Dendritic cell treated with granulocyte-macrophage colony-stimulating factor and Interleukin-4, amounts not matched to agents 40 ng/mL and 50 ng/mL, for 4 days (primary cell): ENCODE data around the gene HRH1.
"Not testable (repeated sequence)": the region's sequence is repeated elsewhere in the genome, so short reads cannot be mapped to it uniquely, and the experiment has no call there.

ENCODE experiments used
- H3K27ac Mint-ChIP-seq: one replicate; pipeline ENCODE4 v1.8.0; 2022; ENCODE audit warnings: mild to moderate bottlenecking, mixed read lengths
- H3K27me3 Mint-ChIP-seq: one replicate; pipeline ENCODE4 v1.8.0; 2022; ENCODE audit warnings: mild to moderate bottlenecking, mixed read lengths
- H3K36me3 Mint-ChIP-seq: one replicate; pipeline ENCODE4 v1.8.0; 2022; ENCODE audit warnings: low read depth, mixed read lengths
- H3K4me1 Mint-ChIP-seq: one replicate; pipeline ENCODE4 v1.8.0; 2022; ENCODE audit warnings: low read depth, mixed read lengths
- H3K4me3 Mint-ChIP-seq: one replicate; pipeline ENCODE4 v1.8.0; 2022; ENCODE audit warnings: mild to moderate bottlenecking, moderate library complexity, mixed read lengths
- H3K9me3 Mint-ChIP-seq: one replicate; pipeline ENCODE4 v1.8.0; 2022; ENCODE audit warnings: mixed read lengths
- intact Hi-C: fragments of 100-400 bp; cut with micrococcal nuclease; formaldehyde crosslinking; loops from one replicate; pipeline ENCODE4 v1.15.0; 2022

Gene HRH1

DNA sequence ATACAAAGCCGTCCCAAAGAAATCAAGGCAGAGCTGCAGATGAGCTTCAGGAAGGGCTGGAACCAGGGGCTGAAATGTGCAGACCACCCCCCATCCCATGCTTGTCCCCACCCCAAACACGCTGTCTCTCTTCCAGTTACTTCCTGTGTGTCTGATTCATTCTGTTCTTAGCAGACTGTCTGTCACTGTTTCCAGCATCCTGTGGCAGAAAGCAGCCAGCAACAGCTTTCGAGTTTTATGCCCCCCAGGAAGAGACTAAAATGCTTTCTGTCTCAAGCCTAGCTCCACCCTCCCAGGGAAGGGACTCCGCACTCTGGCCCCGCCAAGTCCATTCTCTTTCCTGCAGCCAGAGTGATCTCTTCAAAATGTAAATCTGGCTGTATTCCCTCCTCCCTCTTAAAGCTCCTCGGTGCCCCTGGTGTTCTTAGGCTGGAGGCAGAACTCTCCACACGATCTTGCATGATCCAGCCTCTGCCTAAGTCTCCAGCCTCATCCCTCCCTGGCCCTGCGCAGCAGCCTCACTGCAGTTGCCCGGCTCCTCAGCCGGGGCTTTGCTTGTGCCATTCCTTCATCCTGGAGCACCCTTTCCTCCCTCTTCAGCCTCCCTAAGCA, 41.5 kb downstream of the HRH1 start:
- intact Hi-C loops = no loop called here
- Mint-ChIP-seq H3K27ac (no peak overlapping the region), H3K27me3 (no peaks in the 10 kb centered on the region), H3K9me3 (no peaks in the 10 kb centered on the region), H3K36me3 (peaks cover 97% of the 10 kb centered on the region), H3K4me1 (peaks cover 66% of the 10 kb centered on the region), H3K4me3 (no peak overlapping the region)

DNA sequence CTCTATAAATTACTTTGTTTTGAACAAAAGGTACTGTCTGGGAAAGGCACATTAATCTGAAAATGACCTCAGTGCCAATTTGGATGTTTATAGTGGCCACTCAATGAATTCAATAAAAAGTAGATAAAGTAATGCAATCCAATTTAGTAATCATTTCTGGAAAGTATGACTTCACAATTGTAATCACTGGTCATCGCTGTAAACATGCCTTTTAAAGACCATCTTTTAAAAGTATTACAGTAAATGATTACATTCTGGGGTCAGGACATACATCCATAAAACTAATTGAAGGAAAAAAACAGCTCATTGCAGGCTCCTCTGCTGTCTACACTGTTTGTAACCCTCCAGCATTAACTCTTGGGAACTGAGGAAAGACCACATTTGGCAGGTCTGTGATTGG, 43.2 kb downstream of the HRH1 start:
- no peaks in the 10 kb centered on the region for H3K27me3 Mint-ChIP-seq
- H3K27ac Mint-ChIP-seq = no peak overlapping the region
- H3K9me3 Mint-ChIP-seq = no peaks in the 10 kb centered on the region
- intact Hi-C loops = no loop called here
- H3K4me3 Mint-ChIP-seq = no peak overlapping the region
- peaks cover 97% of the 10 kb centered on the region for H3K36me3 Mint-ChIP-seq
- peaks cover 75% of the 10 kb centered on the region for H3K4me1 Mint-ChIP-seq

DNA sequence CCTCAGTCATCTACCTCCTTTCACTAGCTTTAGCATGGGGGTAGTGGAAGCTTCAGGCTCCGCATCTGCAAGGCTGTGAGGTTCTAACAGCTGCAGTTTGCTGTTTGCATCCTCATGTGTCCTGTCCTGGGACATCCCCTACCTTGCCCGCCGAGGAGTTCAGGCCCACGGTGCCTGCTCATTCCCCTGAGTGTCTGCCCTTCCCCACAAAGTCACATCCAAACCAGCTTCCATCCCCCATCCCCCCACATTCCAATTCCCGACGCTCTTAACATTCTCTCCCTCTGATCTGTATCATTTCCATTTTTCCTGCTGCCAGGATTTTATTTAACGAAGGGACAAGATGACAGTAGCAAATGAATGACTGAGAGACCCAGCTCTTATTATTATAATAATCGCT, 43.8 kb downstream of the HRH1 start:
- intact Hi-C loops = no loop called here
- peaks cover 77% of the 10 kb centered on the region for H3K4me1 Mint-ChIP-seq

DNA sequence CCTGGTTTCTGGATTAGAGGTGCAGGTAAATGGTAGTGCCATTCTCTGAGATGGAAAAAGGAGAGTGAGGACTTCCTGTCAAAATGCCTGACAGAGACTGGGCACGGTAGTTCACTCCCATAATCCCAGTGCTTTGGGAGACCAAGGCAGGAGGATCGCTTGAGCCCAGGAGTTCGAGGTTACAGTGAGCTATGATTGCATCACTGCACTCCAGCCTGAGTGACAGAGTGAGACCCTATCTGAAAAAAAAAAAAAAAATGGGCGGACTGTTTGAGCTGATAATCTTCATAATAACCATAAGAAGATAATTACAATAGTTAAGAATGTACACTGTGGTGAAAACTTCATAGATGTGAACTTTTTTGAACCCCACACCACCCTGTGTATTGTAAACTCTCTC, 44.2 kb downstream of the HRH1 start:
- no peak overlapping the region for H3K4me3 Mint-ChIP-seq

More for the DNA sequence above, 43.8 kb downstream of the HRH1 start:
- no peaks in the 10 kb centered on the region for H3K27me3 Mint-ChIP-seq
- peaks cover 97% of the 10 kb centered on the region for H3K36me3 Mint-ChIP-seq
- no peak overlapping the region for H3K4me3 Mint-ChIP-seq
- no peak overlapping the region for H3K27ac Mint-ChIP-seq
- H3K9me3 Mint-ChIP-seq = no peaks in the 10 kb centered on the region

DNA sequence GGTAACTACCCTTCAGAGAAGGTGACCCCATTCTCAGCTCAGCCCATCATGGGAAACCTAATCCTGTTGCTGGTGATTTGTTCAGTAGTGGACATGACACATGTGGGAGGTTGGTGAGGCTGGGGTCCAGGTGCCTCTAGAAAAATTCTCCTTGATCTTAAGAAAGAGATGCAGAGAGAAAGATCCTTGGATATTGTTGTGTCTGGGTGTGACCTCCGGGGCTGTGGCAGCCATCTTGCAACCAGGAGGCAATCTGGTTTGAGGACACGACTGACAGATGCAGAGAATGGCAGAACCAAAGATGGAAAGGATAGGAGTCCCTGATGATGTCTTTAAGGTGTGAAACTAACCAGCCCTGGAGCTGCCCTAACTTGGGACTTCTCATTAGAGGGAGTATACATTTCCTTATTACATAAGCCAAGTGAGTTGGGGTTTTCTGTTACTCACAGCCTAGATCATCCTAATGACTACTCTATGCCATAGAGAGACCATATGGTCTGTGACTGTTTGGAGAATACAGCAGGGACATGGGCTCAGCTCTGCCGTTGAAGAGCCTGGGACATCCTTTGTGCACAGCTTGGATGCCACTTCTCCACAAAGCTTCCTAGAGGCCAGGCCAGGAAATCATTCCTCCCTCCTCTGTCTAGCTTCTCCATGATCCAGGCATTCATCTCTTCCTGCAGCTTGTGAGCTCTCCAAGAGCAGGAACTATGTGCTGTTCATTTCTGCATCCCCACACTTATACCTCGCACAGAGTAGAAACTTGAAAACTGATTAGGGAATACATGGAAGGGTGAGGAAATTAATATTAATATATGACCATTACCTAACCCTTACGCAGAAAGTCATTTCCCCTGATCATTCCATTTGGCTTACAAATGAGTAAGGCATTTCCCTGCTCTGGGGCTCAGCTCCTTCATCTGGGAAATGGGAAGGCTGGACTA, 45.9 kb downstream of the HRH1 start:
- H3K27ac Mint-ChIP-seq = no peak overlapping the region
- peaks cover 77% of the 10 kb centered on the region for H3K4me1 Mint-ChIP-seq
- H3K36me3 Mint-ChIP-seq = peaks cover 97% of the 10 kb centered on the region
- H3K4me3 Mint-ChIP-seq = no peak overlapping the region
- no peaks in the 10 kb centered on the region for H3K27me3 Mint-ChIP-seq
- no peaks in the 10 kb centered on the region for H3K9me3 Mint-ChIP-seq
- intact Hi-C loops = no loop called here

More for the DNA sequence above, 44.2 kb downstream of the HRH1 start:
- intact Hi-C loops = no loop called here
- Mint-ChIP-seq H3K9me3 (no peaks in the 10 kb centered on the region), H3K4me1 (peaks cover 75% of the 10 kb centered on the region), H3K27me3 (no peaks in the 10 kb centered on the region), H3K27ac (no peak overlapping the region), H3K36me3 (peaks cover 97% of the 10 kb centered on the region)

DNA sequence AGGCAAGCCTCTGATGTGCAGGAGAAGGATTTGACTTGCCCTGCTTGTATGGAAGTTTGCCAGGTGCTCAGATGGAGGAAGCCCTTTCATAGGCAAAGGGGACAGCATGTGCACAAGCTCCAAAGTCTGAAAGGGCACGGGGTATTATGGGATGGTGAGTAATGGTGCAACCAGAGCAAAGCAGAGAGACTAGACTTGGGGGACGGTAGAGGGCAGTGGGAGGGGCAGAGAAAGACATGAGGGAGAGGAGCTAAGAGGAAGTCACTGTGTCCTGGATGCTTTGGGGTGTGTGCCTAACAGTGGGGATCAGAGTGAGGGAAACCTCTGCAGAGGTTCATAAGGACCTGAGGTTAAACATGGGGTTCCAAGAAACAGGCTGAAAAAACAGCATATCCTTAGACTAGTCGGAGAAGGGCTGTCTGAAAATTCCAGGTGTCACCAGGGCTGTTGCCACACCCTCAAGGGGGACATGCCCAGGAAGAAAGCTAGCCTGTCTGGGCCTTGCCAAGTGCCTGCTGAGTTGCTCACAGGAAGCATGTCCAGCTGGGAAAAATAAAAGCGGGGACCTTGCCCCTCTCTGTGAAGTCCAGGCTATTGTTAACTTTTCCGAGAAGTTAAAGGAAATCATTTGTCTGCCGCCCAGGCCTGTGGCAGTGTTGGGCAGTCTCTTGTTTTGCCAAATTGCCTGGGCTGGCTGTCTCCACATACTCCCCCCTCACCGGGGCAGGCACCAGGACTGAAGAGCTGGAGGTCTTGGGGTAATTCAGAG, 47.1 kb downstream of the HRH1 start:
- H3K27me3 Mint-ChIP-seq = no peaks in the 10 kb centered on the region
- peak overlapping the region; percentile 16 for H3K27ac Mint-ChIP-seq
- intact Hi-C loops = no loop called here
- peaks cover 77% of the 10 kb centered on the region for H3K4me1 Mint-ChIP-seq
- no peak overlapping the region for H3K4me3 Mint-ChIP-seq
- H3K9me3 Mint-ChIP-seq = no peaks in the 10 kb centered on the region
- H3K36me3 Mint-ChIP-seq = peaks cover 97% of the 10 kb centered on the region

DNA sequence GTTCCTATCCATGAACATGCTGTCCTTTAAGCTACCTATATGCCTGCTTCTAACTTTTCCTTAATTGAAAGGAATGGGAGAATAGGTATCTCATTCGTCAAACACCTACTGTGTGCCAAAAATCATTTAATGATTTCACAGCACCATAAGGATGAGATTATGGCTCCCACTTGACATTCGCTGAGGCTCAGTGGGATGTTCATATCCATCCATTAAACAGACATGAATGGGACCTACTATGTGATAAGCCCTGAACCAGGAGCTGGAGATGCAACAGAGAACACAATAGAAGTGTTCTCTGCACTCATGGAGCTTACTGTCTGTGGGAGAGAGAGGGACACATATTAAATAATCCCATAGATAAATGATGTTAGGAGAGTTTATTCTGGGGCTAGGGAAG, 49.7 kb downstream of the HRH1 start:
- Mint-ChIP-seq H3K27ac (no peak overlapping the region), H3K4me1 (peaks cover 79% of the 10 kb centered on the region), H3K36me3 (peaks cover 97% of the 10 kb centered on the region), H3K9me3 (no peaks in the 10 kb centered on the region), H3K4me3 (no peak overlapping the region), H3K27me3 (no peaks in the 10 kb centered on the region)
- intact Hi-C loops = no loop called here

DNA sequence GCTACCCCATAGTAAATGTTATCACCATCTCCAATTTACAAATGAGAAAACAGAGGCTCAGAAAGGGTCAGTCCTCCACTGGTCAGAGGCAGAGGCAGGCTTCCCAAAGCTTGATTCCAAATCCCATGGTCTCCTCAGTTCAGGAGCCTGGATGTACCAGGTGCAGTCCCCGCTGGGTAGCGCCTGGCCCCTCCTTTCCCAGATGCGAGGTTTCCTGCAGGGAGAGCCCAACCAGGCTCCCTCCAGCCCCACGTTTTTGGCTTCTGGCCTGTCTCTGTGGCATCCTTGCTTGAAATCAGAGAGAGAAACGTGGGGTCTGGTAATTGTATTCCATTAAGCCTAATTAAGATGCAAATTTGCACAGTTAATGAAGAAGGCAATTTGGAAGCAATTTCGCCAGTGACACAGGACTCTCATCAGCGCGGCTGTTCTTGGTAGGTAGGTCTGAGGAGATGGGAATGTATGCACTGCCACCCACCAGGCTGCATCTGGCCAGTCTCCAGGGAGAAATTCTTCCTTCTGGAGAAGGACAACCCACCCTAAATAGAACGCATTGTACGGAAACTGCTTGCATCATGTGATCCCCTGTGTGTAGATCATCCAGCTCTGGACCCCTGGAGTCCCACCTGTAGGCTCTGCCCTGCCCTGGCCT, 50.5 kb downstream of the HRH1 start:
- intact Hi-C loops = no loop called here

DNA sequence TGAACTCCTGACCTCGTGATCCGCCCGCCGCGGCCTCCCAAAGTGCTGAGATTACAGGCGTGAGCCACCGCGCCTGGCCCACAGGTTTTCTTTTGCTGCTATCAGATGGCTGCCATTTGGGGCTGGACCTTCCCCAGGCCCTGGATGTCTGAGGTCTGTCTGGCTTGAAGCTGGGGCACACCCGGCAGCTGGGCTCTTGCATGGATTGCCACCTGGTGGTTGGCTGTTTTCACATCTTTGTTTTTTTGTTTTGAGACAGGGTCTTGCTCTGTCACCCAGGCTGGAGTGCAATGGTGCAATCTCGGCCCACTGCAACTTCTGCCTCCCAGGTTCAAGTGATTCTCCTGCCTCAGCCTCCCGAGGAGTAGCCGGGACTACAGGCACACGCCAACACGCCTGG, 51.6 kb downstream of the HRH1 start:
- peaks cover 82% of the 10 kb centered on the region for H3K4me1 Mint-ChIP-seq
- H3K4me3 Mint-ChIP-seq, H3K9me3 Mint-ChIP-seq, intact Hi-C loops, H3K27me3 Mint-ChIP-seq, H3K27ac Mint-ChIP-seq: not testable (repeated sequence)
- H3K36me3 Mint-ChIP-seq = peaks cover 99% of the 10 kb centered on the region

More for the DNA sequence above, 50.5 kb downstream of the HRH1 start:
- H3K36me3 Mint-ChIP-seq = peaks cover 97% of the 10 kb centered on the region
- no peaks in the 10 kb centered on the region for H3K27me3 Mint-ChIP-seq
- H3K9me3 Mint-ChIP-seq = no peaks in the 10 kb centered on the region
- no peak overlapping the region for H3K4me3 Mint-ChIP-seq
- no peak overlapping the region for H3K27ac Mint-ChIP-seq
- H3K4me1 Mint-ChIP-seq = peaks cover 79% of the 10 kb centered on the region

DNA sequence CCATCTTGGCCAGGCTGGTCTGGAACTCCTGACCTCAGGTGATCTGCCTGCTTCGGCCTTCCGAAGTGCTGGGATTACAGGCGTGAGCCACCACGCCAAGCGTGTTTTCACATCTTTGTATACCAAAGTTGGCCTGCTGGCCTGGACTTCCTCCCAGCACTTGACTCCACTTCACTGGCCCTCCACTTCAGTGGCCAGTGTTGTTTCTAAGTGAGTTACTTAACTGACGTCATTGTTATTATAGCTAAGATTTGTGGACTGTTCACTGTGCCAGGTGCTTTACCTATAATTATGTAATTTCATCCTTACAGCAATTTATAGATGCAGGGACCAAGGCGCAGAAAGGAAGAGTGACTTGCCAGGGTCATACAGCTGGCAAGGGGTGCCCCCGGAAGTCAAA, 52.0 kb downstream of the HRH1 start:
- H3K36me3 Mint-ChIP-seq = peaks cover 99% of the 10 kb centered on the region
- no peak overlapping the region for H3K4me3 Mint-ChIP-seq
- peaks cover 82% of the 10 kb centered on the region for H3K4me1 Mint-ChIP-seq
- H3K9me3 Mint-ChIP-seq = no peaks in the 10 kb centered on the region
- H3K27ac Mint-ChIP-seq = no peak overlapping the region
- intact Hi-C loops = no loop called here
- no peaks in the 10 kb centered on the region for H3K27me3 Mint-ChIP-seq

DNA sequence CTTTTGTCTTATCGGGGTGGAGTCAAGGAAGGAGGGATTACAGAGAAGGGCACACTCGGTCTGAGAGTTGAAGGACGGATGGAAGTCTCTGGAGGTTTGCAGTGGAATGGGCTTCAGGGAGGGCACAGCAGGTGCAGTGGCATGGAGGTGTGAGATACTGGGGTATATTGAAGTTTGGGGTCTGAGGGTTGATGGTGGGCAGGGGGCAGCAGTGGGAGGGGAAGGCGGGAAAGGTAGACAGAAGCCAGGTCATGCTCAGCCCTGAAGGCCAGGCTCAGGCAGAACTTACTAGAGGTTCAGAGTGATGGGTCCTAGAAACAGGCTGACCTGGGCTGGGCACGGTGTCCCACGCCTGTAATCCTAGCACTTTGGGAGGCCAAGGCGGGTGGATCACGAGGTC, 52.7 kb downstream of the HRH1 start:
- H3K4me1 Mint-ChIP-seq = peaks cover 82% of the 10 kb centered on the region
- H3K27me3 Mint-ChIP-seq = no peaks in the 10 kb centered on the region

DNA sequence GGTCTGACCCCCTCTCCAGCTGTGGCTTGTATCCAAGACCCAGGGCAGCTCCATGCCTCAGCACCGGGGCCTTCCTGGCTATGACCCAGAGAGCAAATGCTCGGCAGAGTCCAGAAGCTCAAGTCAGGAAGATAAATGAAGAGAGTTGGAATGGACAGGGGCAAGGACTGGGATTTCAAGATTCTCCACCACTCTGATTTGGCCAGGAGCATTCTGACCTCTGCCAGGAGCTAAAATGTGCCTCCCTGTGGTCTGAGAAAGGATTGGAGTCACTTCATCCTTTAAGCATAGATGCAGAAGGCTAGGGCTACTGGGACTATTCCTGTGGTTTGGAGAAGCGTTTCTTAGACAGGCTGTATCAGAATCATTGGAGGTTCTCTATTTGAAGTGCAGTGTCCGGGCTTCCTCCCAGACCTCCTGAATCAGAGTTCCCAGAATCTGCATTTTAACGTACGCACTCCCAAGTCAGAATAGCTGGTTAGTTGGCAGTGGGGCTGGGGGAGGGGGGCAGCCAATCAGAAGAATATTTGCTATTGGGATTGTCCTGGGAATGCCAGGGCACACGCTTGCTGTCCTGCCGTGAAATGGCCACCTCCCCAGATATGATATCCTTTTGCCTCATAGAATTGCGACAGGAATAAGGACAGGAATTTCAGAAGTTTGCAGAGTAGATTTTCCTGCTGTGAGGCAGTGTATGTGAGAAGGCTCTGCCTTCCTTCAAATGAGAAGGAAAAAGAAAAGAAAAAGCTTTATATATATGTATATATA, 57.4 kb downstream of the HRH1 start:
- Mint-ChIP-seq H3K4me3 (no peak overlapping the region), H3K27me3 (no peaks in the 10 kb centered on the region), H3K4me1 (peaks cover 77% of the 10 kb centered on the region), H3K27ac (no peak overlapping the region), H3K36me3 (peaks cover 92% of the 10 kb centered on the region), H3K9me3 (no peaks in the 10 kb centered on the region)
- intact Hi-C loops = no loop called here

More for the DNA sequence above, 52.7 kb downstream of the HRH1 start:
- Mint-ChIP-seq H3K36me3 (peaks cover 99% of the 10 kb centered on the region), H3K9me3 (no peaks in the 10 kb centered on the region), H3K4me3 (no peak overlapping the region), H3K27ac (no peak overlapping the region)
- intact Hi-C loops = no loop called here

DNA sequence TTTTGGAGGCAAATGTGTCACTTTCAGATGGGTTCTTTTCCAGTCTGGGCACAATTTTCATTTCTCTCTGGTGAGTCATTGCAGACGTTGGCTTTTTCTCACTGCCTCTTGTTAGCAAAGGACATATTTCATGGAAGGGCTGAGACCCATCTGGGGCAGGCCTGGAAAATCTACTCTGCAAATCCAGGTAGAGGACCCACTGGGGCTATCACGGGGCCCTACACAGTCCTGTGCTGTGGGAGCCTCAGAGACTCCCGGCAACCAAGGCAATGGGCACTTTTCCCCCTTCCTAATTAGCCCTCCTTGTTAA, 58.0 kb downstream of the HRH1 start:
- no peak overlapping the region for H3K4me3 Mint-ChIP-seq
- intact Hi-C loops = no loop called here

More for the DNA sequence above, 58.0 kb downstream of the HRH1 start:
- Mint-ChIP-seq H3K27me3 (no peaks in the 10 kb centered on the region), H3K27ac (no peak overlapping the region), H3K4me1 (peaks cover 77% of the 10 kb centered on the region), H3K9me3 (no peaks in the 10 kb centered on the region), H3K36me3 (peaks cover 92% of the 10 kb centered on the region)
